Stimulated activated CD8-positive, alpha-beta memory T cell treated with anti-CD3 and anti-CD28 coated beads, Interleukin-4, amount 100 ng/mL, for 1 hour (primary cell): ENCODE measurements around the gene DNAJC13.
"Not testable (repeated sequence)": the region's sequence is repeated elsewhere in the genome, so short reads cannot be mapped to it uniquely, and the experiment has no call there.

Experiments
- DNase-seq, 2 donors: peaks; one replicate each; pipeline ENCODE4 v3.0.0-alpha.2; 2020; ENCODE audit warnings: low read depth in 2 of 2, low spot score in 1 of 2

Gene DNAJC13

GRCh38 chr3:132416807-132417694 lies at the start of gene DNAJC13:
TSS of gene DNAJC13 (plus strand) at chr3:132417502. CDS start at chr3:132434551, 17,049 bp downstream.
- peak; percentile 82 to 83 for DNase-seq

GRCh38 chr3:132368515-132368914 lies 48.8 kb upstream of the DNAJC13 start:
- no peak for DNase-seq

GRCh38 chr3:132368962-132369361 lies 48.3 kb upstream of the DNAJC13 start:
- DNase-seq = no peak

- not testable (repeated sequence) for DNase-seq
Measured at GRCh38 chr3:132376945-132377354, 40.4 kb upstream of the DNAJC13 start.

- DNase-seq = no peak
Measured at GRCh38 chr3:132378048-132378762, 39.1 kb upstream of the DNAJC13 start.

GRCh38 chr3:132378846-132379245 lies 38.5 kb upstream of the DNAJC13 start:
- DNase-seq = no peak

- DNase-seq = no peak
Measured at GRCh38 chr3:132380920-132381319, 36.4 kb upstream of the DNAJC13 start.

- DNase-seq = no peak
Measured at GRCh38 chr3:132381348-132381944, 35.9 kb upstream of the DNAJC13 start.

- DNase-seq = no peak
Measured at GRCh38 chr3:132382267-132382666, 35.0 kb upstream of the DNAJC13 start.

GRCh38 chr3:132382688-132383194 lies 34.6 kb upstream of the DNAJC13 start:
- no peak for DNase-seq

- no peak for DNase-seq
Measured at GRCh38 chr3:132386259-132386658, 31.0 kb upstream of the DNAJC13 start.

GRCh38 chr3:132392675-132393074 lies 24.6 kb upstream of the DNAJC13 start:
- DNase-seq = not testable (repeated sequence)

GRCh38 chr3:132394320-132394719 lies 23.0 kb upstream of the DNAJC13 start:
- no peak for DNase-seq

- no peak for DNase-seq
Measured at GRCh38 chr3:132395126-132395525, 22.2 kb upstream of the DNAJC13 start.

GRCh38 chr3:132396255-132396654 lies 21.0 kb upstream of the DNAJC13 start:
- no peak for DNase-seq

GRCh38 chr3:132396776-132397175 lies 20.5 kb upstream of the DNAJC13 start:
- not testable (repeated sequence) for DNase-seq

GRCh38 chr3:132399054-132399929 lies 18.0 kb upstream of the DNAJC13 start:
- DNase-seq = no peak

- DNase-seq = no peak
Measured at GRCh38 chr3:132401255-132401654, 16.0 kb upstream of the DNAJC13 start.

GRCh38 chr3:132404276-132404675 lies 13.0 kb upstream of the DNAJC13 start:
- DNase-seq = no peak

- DNase-seq = no peak
Measured at GRCh38 chr3:132405188-132405587, 12.1 kb upstream of the DNAJC13 start.
